Thoracic aorta (tissue), 2 donors: ENCODE measurements around the gene CDR2L. TPM values are rescaled to one million over a fixed set of nuclear protein-coding genes. Genes with fewer than 3 reads are reported as not detected.
A peak's percentile ranks its signal among the peaks of the same experiment; 100 is the strongest.
"Not testable (repeated sequence)": the region's sequence is repeated elsewhere in the genome, so short reads cannot be mapped to it uniquely, and the experiment has no call there.

Experiments
- ATAC-seq: fragments of 150-250 bp; one replicate; pipeline ENCODE4 v1.8.0; 2017; ENCODE audit warnings: low read depth; ENCODE audit not compliant: insufficient number of reproducible peaks, low FRiP score
- DNase-seq: peaks from one replicate; pipeline ENCODE4 v3.0.0-alpha.2; 2020; ENCODE audit warnings: low spot score
- H3K27ac ChIP-seq, 2 donors: fragments of 200-600 bp; sonication (generic); 1 replicate in 1 of 2; 2 replicates in 1 of 2; pipeline ENCODE4 v1.5.1; 2016; ENCODE audit warnings: mild to moderate bottlenecking in 2 of 2, moderate library complexity in 2 of 2
- H3K27me3 ChIP-seq: fragments of 200-600 bp; sonication (generic); replicated peaks from 2 replicates; pipeline ENCODE4 v1.6.0; 2016; ENCODE audit warnings: mild to moderate bottlenecking; ENCODE audit not compliant: insufficient read depth
- H3K36me3 ChIP-seq: fragments of 200-600 bp; sonication (generic); one replicate; pipeline ENCODE4 v1.5.1; 2016
- H3K4me1 ChIP-seq, 2 donors: fragments of 200-600 bp; sonication (generic); 1 replicate in 1 of 2; 2 replicates in 1 of 2; pipeline versions ENCODE4 v1.5.1 to v1.6.0; 2016; ENCODE audit warnings: low read depth in 2 of 2, mild to moderate bottlenecking in 1 of 2; ENCODE audit not compliant: control insufficient read depth in 1 of 2
- H3K4me3 ChIP-seq: fragments of 200-600 bp; sonication (generic); 2 replicates; pipeline ENCODE4 v1.5.1; 2016; ENCODE audit warnings: mild to moderate bottlenecking
- H3K9me3 ChIP-seq: fragments of 200-600 bp; sonication (generic); 2 replicates; pipeline ENCODE4 v1.5.1; 2016
- total RNA-seq, 2 donors: library from RNA; depleted of rRNA; stranded (reverse); fragments of >200 nt; gene quantifications; one replicate each; pipeline versions ENCODE4 v1.1.0 to v1.2.3, GENCODE V29; 2016
- TF ChIP-seq, protein P1 (sequence below): fragments of 200-600 bp; sonication (generic); IDR thresholded peaks from one replicate; pipeline ENCODE4 v1.5.1; 2019; ENCODE audit warnings: antibody characterized with exemption

Gene CDR2L
- total RNA-seq, 2 donors from 2014 or later, result 26.4 to 29.8 TPM

DNA sequence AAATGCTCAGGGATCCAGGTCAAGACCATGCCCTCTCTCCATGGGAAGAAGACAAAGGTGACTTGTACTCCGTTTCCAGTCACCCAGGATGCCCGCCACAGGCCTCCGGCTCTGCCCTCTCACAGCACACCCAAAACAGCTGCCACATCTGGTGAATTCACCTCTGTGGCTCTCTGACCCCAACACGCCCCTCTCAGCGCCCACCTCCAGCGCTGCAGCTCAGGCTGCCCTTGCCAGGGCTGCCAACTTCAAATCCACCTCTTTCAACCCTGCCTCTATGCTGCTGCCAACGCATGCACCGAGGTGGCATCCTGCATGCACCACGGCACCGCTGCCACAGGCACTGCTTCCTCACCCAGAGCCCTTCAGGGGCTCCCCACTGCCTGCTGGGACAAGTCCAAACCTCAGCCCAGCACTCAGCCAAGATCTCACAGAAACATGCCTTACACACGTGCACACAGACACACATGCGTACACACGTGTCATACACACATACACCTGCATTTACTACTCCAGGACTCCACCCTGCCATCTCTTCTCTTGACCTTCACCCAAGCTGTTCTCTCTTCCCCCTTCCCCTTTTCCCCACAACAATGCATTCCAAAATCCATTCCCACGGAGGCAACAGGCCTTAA is 22.3 kb upstream of the CDR2L start:
- Histone ChIP-seq H3K9me3 (no peaks in the 10 kb centered on the region), H3K36me3 (no peaks in the 10 kb centered on the region), H3K27me3 (no peaks in the 10 kb centered on the region), H3K4me3 (no peak overlapping the region), H3K27ac (no peak overlapping the region), H3K4me1 (no peaks in the 10 kb centered on the region)
- TF ChIP-seq, protein P1, sequence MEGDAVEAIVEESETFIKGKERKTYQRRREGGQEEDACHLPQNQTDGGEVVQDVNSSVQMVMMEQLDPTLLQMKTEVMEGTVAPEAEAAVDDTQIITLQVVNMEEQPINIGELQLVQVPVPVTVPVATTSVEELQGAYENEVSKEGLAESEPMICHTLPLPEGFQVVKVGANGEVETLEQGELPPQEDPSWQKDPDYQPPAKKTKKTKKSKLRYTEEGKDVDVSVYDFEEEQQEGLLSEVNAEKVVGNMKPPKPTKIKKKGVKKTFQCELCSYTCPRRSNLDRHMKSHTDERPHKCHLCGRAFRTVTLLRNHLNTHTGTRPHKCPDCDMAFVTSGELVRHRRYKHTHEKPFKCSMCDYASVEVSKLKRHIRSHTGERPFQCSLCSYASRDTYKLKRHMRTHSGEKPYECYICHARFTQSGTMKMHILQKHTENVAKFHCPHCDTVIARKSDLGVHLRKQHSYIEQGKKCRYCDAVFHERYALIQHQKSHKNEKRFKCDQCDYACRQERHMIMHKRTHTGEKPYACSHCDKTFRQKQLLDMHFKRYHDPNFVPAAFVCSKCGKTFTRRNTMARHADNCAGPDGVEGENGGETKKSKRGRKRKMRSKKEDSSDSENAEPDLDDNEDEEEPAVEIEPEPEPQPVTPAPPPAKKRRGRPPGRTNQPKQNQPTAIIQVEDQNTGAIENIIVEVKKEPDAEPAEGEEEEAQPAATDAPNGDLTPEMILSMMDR, result no peak
- ATAC-seq (no peak), DNase-seq (no peak)

DNA sequence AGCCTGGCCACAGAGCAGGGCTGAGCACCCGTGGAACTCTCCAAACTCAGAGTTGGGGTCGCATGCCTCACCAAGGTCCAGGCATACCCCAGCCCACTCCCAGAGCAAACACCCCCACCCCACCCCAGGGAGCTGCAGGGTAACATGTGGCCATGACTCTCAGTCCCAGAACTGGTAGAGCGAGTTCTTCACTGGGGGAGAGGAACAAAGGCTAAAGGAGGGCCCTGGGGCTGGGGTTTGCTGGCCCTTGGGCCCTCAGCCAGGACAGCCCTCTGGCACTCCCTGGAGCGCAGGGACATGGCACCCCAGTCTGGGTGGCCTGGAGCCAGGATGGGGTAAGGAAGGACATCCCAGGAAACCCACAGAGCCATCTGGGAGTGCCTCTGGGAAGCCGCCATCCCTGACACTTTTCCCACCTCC is 19.1 kb upstream of the CDR2L start:
- no peak overlapping the region for H3K4me3 ChIP-seq
- ATAC-seq (no peak), DNase-seq (no peak)
- H3K4me1 ChIP-seq, result peaks cover 0 to 10% of the 10 kb centered on the region in 2 donors
- no peaks in the 10 kb centered on the region for H3K9me3 ChIP-seq
- H3K27me3 ChIP-seq, result no peaks in the 10 kb centered on the region
- TF ChIP-seq, protein P1, result no peak
- no peaks in the 10 kb centered on the region for H3K36me3 ChIP-seq
- no peak overlapping the region for H3K27ac ChIP-seq

DNA sequence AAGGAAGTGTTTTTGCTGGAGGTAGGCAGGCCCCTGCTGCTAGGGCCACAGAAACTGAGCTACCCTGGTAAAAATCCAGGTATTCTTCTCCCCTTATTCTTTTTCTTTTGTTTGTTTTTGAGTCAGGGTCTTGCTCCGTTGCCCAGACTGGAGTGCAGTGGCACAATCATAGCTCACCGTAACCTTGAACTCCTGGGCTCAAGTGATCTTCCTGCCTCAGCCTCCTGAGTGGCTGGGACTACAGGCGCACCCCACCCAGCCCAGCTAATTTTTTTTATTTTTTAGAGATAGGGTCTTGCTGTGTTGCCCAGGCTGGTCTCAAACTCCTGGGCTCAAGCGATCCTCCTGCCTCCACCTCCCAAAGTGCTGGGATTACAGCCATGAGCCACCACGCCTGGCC is 17.9 kb upstream of the CDR2L start:
- DNase-seq, H3K9me3 ChIP-seq, H3K27ac ChIP-seq, ATAC-seq, H3K36me3 ChIP-seq, H3K4me3 ChIP-seq, H3K27me3 ChIP-seq: not testable (repeated sequence)
- H3K4me1 ChIP-seq, result peaks cover 0 to 10% of the 10 kb centered on the region in 2 donors

DNA sequence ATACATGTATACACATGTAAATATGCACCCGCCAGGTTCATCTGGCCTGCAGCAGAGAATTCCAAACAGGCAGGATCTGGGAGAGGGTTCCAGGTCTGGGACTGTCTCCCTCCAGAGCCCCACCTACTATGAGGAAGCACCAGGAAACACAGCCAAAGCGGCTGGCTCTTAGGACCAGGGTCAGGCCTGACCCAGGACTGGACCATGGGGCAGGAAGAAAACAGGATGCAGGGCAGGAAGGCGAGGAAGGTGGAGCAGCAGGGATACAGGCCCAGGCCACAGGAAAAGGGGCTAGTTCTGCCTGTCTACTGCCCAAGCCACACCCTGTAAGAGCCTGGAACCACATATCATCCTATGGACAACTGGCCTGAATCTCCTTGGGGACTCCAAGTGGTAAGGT is 17.0 kb upstream of the CDR2L start:
- TF ChIP-seq, protein P1, result no peak
- ATAC-seq (no peak), DNase-seq (no peak)
- Histone ChIP-seq H3K4me1 (peaks cover 0 to 10% of the 10 kb centered on the region in 2 donors), H3K27ac (no peak overlapping the region), H3K4me3 (no peak overlapping the region), H3K27me3 (no peaks in the 10 kb centered on the region), H3K36me3 (no peaks in the 10 kb centered on the region), H3K9me3 (no peaks in the 10 kb centered on the region)

DNA sequence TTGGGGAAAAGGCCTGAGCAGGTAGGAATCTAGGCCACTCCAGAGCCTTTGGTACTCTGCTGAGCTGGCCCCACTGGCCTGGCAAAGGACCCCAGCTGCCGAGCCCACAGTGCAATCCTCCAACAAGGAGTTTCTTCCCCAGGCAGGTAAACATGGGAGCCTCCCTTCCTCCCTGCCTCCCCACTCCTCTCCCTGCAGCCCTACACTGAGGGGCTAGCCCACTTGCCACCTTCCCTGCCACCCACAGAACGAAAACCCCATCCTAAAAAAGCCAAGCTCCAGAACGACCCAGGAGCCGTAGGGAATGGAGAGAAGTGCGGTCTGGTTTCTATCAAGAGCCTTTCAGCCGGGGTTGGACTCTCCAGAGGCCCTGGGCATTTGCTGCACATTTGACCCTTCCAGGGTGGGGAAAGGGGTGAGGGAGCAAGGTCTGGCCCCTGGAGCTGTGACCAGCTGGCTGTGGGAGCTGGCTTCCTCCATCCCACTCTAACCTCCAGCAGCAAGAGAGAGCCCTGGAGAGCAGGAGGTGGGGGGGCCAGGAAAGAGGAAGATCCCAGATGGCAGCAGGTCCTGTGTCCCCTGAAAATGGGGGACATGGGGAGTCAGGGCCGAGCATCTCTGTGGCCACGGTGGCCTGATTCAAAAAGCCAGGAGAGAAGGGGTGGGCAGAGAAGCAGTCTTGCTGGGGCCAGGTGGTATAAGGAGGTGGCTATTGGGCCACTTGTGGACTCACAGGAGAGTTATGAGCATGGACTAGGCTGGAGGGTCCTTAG is 16.2 kb upstream of the CDR2L start:
- Histone ChIP-seq H3K27me3 (no peaks in the 10 kb centered on the region), H3K4me1 (peaks cover 0 to 10% of the 10 kb centered on the region in 2 donors), H3K4me3 (peak overlapping the region; percentile 78), H3K36me3 (no peaks in the 10 kb centered on the region), H3K27ac (no peak overlapping the region), H3K9me3 (no peaks in the 10 kb centered on the region)
- DNase-seq, result no peak
- TF ChIP-seq, protein P1, result no peak
- ATAC-seq, result no peak
